ENCODE measurements around the gene PIP4P1. TPM values are rescaled to one million over a fixed set of nuclear protein-coding genes. Genes with fewer than 3 reads are reported as not detected.

The PIP4P1 gene
- total RNA-seq, 1 experiment from 2014 or later = 32.8 TPM

Other genes starting within 250 kb of the PIP4P1 start
- gene OR11H6, start 237.7 kb downstream of the PIP4P1 start, total RNA-seq (2014; rRNA removed; shearing (Covaris generic)) = not detected in 2 replicates
- not detected in 2 replicates for gene OR11H7, start 232.5 kb downstream of the PIP4P1 start, total RNA-seq (2014; rRNA removed; shearing (Covaris generic))
- not detected in 2 replicates for gene OR11H4, start 222.1 kb downstream of the PIP4P1 start, total RNA-seq (2014; rRNA removed; shearing (Covaris generic))
- 18.5 and 24.2 TPM in 2 replicates for gene TTC5, start 155.5 kb downstream of the PIP4P1 start, total RNA-seq (2014; rRNA removed; shearing (Covaris generic))
- gene CCNB1IP1, start 128.2 kb downstream of the PIP4P1 start, total RNA-seq (2014; rRNA removed; shearing (Covaris generic)) = 83.8 and 92.0 TPM in 2 replicates
- gene PARP2, start 117.8 kb downstream of the PIP4P1 start, total RNA-seq (2014; rRNA removed; shearing (Covaris generic)) = 21.9 and 33.6 TPM in 2 replicates
- gene TEP1, start 47.9 kb downstream of the PIP4P1 start, total RNA-seq (2014; rRNA removed; shearing (Covaris generic)) = 10.6 and 12.0 TPM in 2 replicates
- not detected in 2 replicates for gene KLHL33, start 25.3 kb downstream of the PIP4P1 start, total RNA-seq (2014; rRNA removed; shearing (Covaris generic))
- gene OSGEP, start 6.6 kb downstream of the PIP4P1 start, total RNA-seq (2014; rRNA removed; shearing (Covaris generic)) = 69.6 and 83.2 TPM in 2 replicates
- 54.7 and 122 TPM in 2 replicates for gene APEX1, start 6.2 kb downstream of the PIP4P1 start, total RNA-seq (2014; rRNA removed; shearing (Covaris generic))
- 88.6 and 98.9 TPM in 2 replicates for gene PNP, start 8.0 kb upstream of the PIP4P1 start, total RNA-seq (2014; rRNA removed; shearing (Covaris generic))
- gene RNASE10, start 44.1 kb upstream of the PIP4P1 start, total RNA-seq (2014; rRNA removed; shearing (Covaris generic)) = not detected in 2 replicates
- gene RNASE9, start 99.6 kb upstream of the PIP4P1 start, total RNA-seq (2014; rRNA removed; shearing (Covaris generic)) = not detected in 2 replicates
- not detected in 2 replicates for gene RNASE11, start 126.6 kb upstream of the PIP4P1 start, total RNA-seq (2014; rRNA removed; shearing (Covaris generic))
- gene RNASE12, start 129.9 kb upstream of the PIP4P1 start, total RNA-seq (2014; rRNA removed; shearing (Covaris generic)) = not detected in 2 replicates
- gene OR6S1, start 180.3 kb upstream of the PIP4P1 start, total RNA-seq (2014; rRNA removed; shearing (Covaris generic)) = not detected in 2 replicates
- 14.7 and 22.2 TPM in 2 replicates for gene RNASE4, start 223.1 kb upstream of the PIP4P1 start, total RNA-seq (2014; rRNA removed; shearing (Covaris generic))
- gene ANG, start 227.3 kb upstream of the PIP4P1 start, total RNA-seq (2014; rRNA removed; shearing (Covaris generic)) = 3.9 and 9.2 TPM in 2 replicates

Data from H4 (cell line).